ENCODE results near the gene PHTF1. TPM values are rescaled to one million over a fixed set of nuclear protein-coding genes. Genes with fewer than 3 reads are reported as not detected.

Gene PHTF1
- total RNA-seq (2022; extraction: Qiagen RNA extraction), result 14.8 to 16.0 TPM (median 15.6 TPM) in 5 replicates

DNA sequence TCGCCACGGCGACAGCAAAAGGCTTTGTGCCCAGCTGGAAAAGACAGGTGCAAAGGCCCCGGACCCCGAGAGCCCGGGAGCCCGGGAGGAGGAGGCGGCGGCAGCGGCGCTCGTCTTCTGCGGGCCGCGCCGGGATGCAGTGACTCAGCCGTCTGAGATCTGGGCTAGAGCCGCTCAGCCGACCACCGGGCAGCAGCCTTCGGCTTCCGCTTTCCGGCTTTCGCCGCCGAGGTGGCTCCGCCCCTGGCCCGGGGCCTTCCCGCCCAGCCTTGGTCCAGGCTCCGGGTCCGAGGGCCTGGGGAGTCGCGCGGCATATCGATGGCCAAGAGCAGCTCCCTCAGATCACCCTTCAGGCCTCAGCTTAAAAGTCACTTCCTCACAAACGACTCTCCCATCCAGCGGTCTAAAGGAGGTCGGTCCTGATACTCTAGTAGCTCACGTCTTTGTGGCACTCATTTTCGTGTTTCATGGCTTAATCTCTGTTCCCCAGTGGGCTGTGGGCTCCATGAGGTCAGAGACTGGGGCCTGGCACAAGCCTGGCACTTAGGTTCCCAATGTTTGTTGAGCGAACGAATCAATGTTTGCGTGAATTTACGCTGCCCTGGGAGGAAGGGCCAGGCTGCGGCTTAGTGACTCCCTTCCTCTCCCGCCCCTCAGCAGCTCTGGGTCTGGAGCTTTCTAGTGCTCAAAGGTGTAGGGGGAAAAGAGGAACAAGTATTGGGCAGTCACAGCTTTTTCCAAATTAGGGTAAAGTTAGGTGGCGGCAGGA lies at the start of gene PHTF1:
Gene PHTF1, minus strand, starts transcription at position 154 of the 769 bp plus-strand sequence. CDS start 783 bp downstream, outside the sequence.

Other genes with a start within 250 kb of the PHTF1 start
- gene RSBN1, start 53.0 kb upstream of the PHTF1 start, total RNA-seq (2022; extraction: Qiagen RNA extraction), result 3.6 to 4.5 TPM (median 3.9 TPM) in 5 replicates
- not detected in 5 replicates for gene PTPN22, start 112.2 kb upstream of the PHTF1 start, total RNA-seq (2022; extraction: Qiagen RNA extraction)
- gene BCL2L15, start 128.1 kb upstream of the PHTF1 start, total RNA-seq (2022; extraction: Qiagen RNA extraction), result 0.44 to 1.2 TPM (median 0.58 TPM) in 5 replicates
- gene AP4B1, start 145.3 kb upstream of the PHTF1 start, total RNA-seq (2022; extraction: Qiagen RNA extraction), result 8.5 to 10.3 TPM (median 9.4 TPM) in 5 replicates
- gene DCLRE1B, start 145.8 kb upstream of the PHTF1 start, total RNA-seq (2022; extraction: Qiagen RNA extraction), result 8.3 to 9.9 TPM (median 9.5 TPM) in 5 replicates
- 13.1 to 17.8 TPM (median 15.2 TPM) in 5 replicates for gene HIPK1, start 169.8 kb upstream of the PHTF1 start, total RNA-seq (2022; extraction: Qiagen RNA extraction)
- 3.7 to 4.0 TPM (median 3.8 TPM) in 5 replicates for gene OLFML3, start 220.0 kb upstream of the PHTF1 start, total RNA-seq (2022; extraction: Qiagen RNA extraction)